Astrocyte (in vitro differentiated cells and primary cell): ENCODE data around the gene SDHB.

Experiments
- CTCF ChIP-seq: IDR thresholded peaks from 2 replicates; pipeline ENCODE4 v1.5.1; 2011; ENCODE audit warnings: low read depth, mild to moderate bottlenecking, inconsistent platforms, low read length, moderate library complexity; ENCODE audit not compliant: insufficient read depth
- EZH2 ChIP-seq: IDR thresholded peaks from 2 replicates; pipeline ENCODE4 v1.6.1; 2012; ENCODE audit warnings: mild to moderate bottlenecking, low read length, inconsistent platforms; ENCODE audit not compliant: insufficient read depth

- no peak for TF ChIP-seq CTCF
- TF ChIP-seq EZH2 = no peak
Measured at GRCh38 chr1:17053685-17054410, at the start of gene SDHB.
